Esophagus squamous epithelium (tissue), 4 donors: ENCODE results near the gene FGF1.

Experiments used
- CTCF ChIP-seq, 6 experiments: fragments of 450-650 bp in 4 of 6; fragments of 200-600 bp in 2 of 6; sonication (generic) in 2 of 6; IDR thresholded peaks; one replicate each; pipeline ENCODE4 v1.5.1; 2016 to 2019; ENCODE audit warnings: antibody characterized with exemption in 6 of 6, mild to moderate bottlenecking in 4 of 6, moderate library complexity in 4 of 6
- POLR2A ChIP-seq, 4 donors: fragments of 450-650 bp; IDR thresholded peaks; one replicate each; pipeline ENCODE4 v1.6.1; 2017; ENCODE audit warnings: antibody characterized with exemption in 4 of 4, mild to moderate bottlenecking in 4 of 4, moderate library complexity in 3 of 4

- TF ChIP-seq CTCF (IDR thresholded peaks at IDR 0.05) (no peak), POLR2A (IDR thresholded peaks at IDR 0.05) (no peak)
These were observed 22.6 kb downstream of the FGF1 start for GRCh38 chr5:142663246-142663645.
